Measurements from ENCODE around the gene SPAG4. TPM values are rescaled to one million over a fixed set of nuclear protein-coding genes. Genes with fewer than 3 reads are reported as not detected.
A peak's percentile ranks its signal among the peaks of the same experiment; 100 is the strongest.

SPAG4 gene
- polyA plus RNA-seq, 1 donor (not counting 4 experiments of a cell fraction or from before 2014, with no cell fraction given), result 0.93 TPM

GRCh38 chr20:35660122-35660937, 44.7 kb downstream of the SPAG4 start:
- Histone ChIP-seq H3K27me3 (ENCODE audit: control insufficient read depth, extremely low read depth, insufficient read depth, low read length) (no peaks in the 10 kb centered on the region), H4K20me1 (ENCODE audit: control insufficient read depth, extremely low read depth, insufficient read depth, low read length) (peaks cover 35% of the 10 kb centered on the region), H3K9me1 (ENCODE audit: control insufficient read depth, extremely low read depth, insufficient read depth, low read length) (no peaks in the 10 kb centered on the region), H3K79me2 (ENCODE audit: control insufficient read depth, insufficient read depth, low read length) (peaks cover 93% of the 10 kb centered on the region), H3K4me2 (ENCODE audit: control insufficient read depth, extremely low read depth, insufficient read depth, low read depth, low read length) (peak overlapping the region; percentile 99), H3K36me3 (ENCODE audit: control insufficient read depth in 2 of 2, extremely low read depth in 1 of 2, insufficient read depth in 2 of 2, low read length in 2 of 2) (peaks cover 0 to 2% of the 10 kb centered on the region in 2 experiments), H3K9ac (ENCODE audit: control insufficient read depth, extremely low read depth, insufficient read depth, low read length) (no peak overlapping the region), H2AFZ (ENCODE audit: control insufficient read depth, low read length) (no peak overlapping the region), H3K27ac (ENCODE audit: control insufficient read depth, insufficient read depth, low read length) (peak overlapping the region; percentile 54), H3K4me1 (ENCODE audit: control insufficient read depth, extremely low read depth, insufficient read depth, low read length) (peaks cover 36% of the 10 kb centered on the region), H3K4me3 (ENCODE audit: control insufficient read depth in 2 of 3, extremely low read depth in 1 of 3, insufficient read depth in 2 of 3, low read depth in 1 of 3, low read length in 3 of 3) (peak overlapping the region; percentile 6 to 77 (median 51)), H3K9me3 (ENCODE audit: control insufficient read depth, low read depth, low read length) (no peaks in the 10 kb centered on the region)
- dilution Hi-C loops (cut with MboI; ENCODE audit: extremely low pct_ligation_motif_present, low sequenced_read_pairs), result no loop called here
- no peak for FAIRE-seq
- TF ChIP-seq CTCF (optimal IDR thresholded peaks at IDR 0.05 in 1 of 3, IDR thresholded peaks at IDR 0.05 in 1 of 3, conservative IDR thresholded peaks at IDR 0.05 in 1 of 3; ENCODE audit: extremely low read depth in 1 of 3, insufficient read depth in 2 of 3, low read length in 3 of 3) (no peak), EZH2 (IDR thresholded peaks at IDR 0.05; ENCODE audit: low read length) (no peak)
- DNase-seq (ENCODE audit: low read depth, low spot score), result no peak

GRCh38 chr20:35661053-35661452, 45.4 kb downstream of the SPAG4 start:
- H3K4me3 ChIP-seq (ENCODE audit: control insufficient read depth in 2 of 3, extremely low read depth in 1 of 3, insufficient read depth in 2 of 3, low read depth in 1 of 3, low read length in 3 of 3), result peak overlapping the region; percentile 6 to 89 (median 77)
- H3K4me1 ChIP-seq (ENCODE audit: control insufficient read depth, extremely low read depth, insufficient read depth, low read length), result peaks cover 36% of the 10 kb centered on the region
- no peaks in the 10 kb centered on the region for H3K9me1 ChIP-seq (ENCODE audit: control insufficient read depth, extremely low read depth, insufficient read depth, low read length)
- H4K20me1 ChIP-seq (ENCODE audit: control insufficient read depth, extremely low read depth, insufficient read depth, low read length), result peaks cover 34% of the 10 kb centered on the region
- H2AFZ ChIP-seq (ENCODE audit: control insufficient read depth, low read length), result no peak overlapping the region
- FAIRE-seq (peak; percentile 39), DNase-seq (ENCODE audit: low read depth, low spot score) (no peak)
- dilution Hi-C loops (cut with MboI; ENCODE audit: extremely low pct_ligation_motif_present, low sequenced_read_pairs), result no loop called here
- TF ChIP-seq EZH2 (IDR thresholded peaks at IDR 0.05; ENCODE audit: low read length) (no peak), CTCF (optimal IDR thresholded peaks at IDR 0.05 in 1 of 3, IDR thresholded peaks at IDR 0.05 in 1 of 3, conservative IDR thresholded peaks at IDR 0.05 in 1 of 3; ENCODE audit: extremely low read depth in 1 of 3, insufficient read depth in 2 of 3, low read length in 3 of 3) (no peak)
- no peaks in the 10 kb centered on the region for H3K36me3 ChIP-seq (ENCODE audit: control insufficient read depth in 2 of 2, extremely low read depth in 1 of 2, insufficient read depth in 2 of 2, low read length in 2 of 2)
- no peak overlapping the region for H3K9ac ChIP-seq (ENCODE audit: control insufficient read depth, extremely low read depth, insufficient read depth, low read length)
- H3K79me2 ChIP-seq (ENCODE audit: control insufficient read depth, insufficient read depth, low read length), result peaks cover 86% of the 10 kb centered on the region
- H3K4me2 ChIP-seq (ENCODE audit: control insufficient read depth, extremely low read depth, insufficient read depth, low read depth, low read length), result peak overlapping the region; percentile 99
- H3K9me3 ChIP-seq (ENCODE audit: control insufficient read depth, low read depth, low read length), result no peaks in the 10 kb centered on the region
- H3K27me3 ChIP-seq (ENCODE audit: control insufficient read depth, extremely low read depth, insufficient read depth, low read length), result no peaks in the 10 kb centered on the region
- peak overlapping the region; percentile 54 for H3K27ac ChIP-seq (ENCODE audit: control insufficient read depth, insufficient read depth, low read length)
